WERI-Rb-1 (cell line): ENCODE results near the gene VAV2.
"Not testable (repeated sequence)": the region's sequence is repeated elsewhere in the genome, so short reads cannot be mapped to it uniquely, and the experiment has no call there.

Source experiments
- DNase-seq: peaks from one replicate; pipeline ENCODE4 v3.0.0-alpha.2; 2020
- H3K27ac ChIP-seq: fragments of 250-450 bp; sonication (Bioruptor Pico); 2 replicates; pipeline ENCODE4 v1.5.1; 2020; ENCODE audit warnings: mild to moderate bottlenecking, moderate library complexity
- H3K27me3 ChIP-seq: fragments of 250-450 bp; sonication (Bioruptor Pico); 2 replicates; pipeline ENCODE4 v1.5.1; 2021; ENCODE audit warnings: mild to moderate bottlenecking, low read depth, moderate library complexity; ENCODE audit not compliant: insufficient read depth, severe bottlenecking
- H3K36me3 ChIP-seq: fragments of 250-450 bp; sonication (Bioruptor Pico); 2 replicates; pipeline ENCODE4 v1.5.1; 2020; ENCODE audit warnings: mild to moderate bottlenecking, moderate library complexity
- H3K4me3 ChIP-seq: 2 replicates; pipeline ENCODE4 v1.5.1; 2011; ENCODE audit warnings: low read depth, mild to moderate bottlenecking, control low read depth, low read length
- H3K9me3 ChIP-seq: fragments of 250-450 bp; sonication (Bioruptor Pico); 2 replicates; pipeline ENCODE4 v1.5.1; 2021; ENCODE audit warnings: mild to moderate bottlenecking, moderate library complexity; ENCODE audit not compliant: severe bottlenecking
- CTCF ChIP-seq: IDR thresholded peaks from 2 replicates; pipeline ENCODE4 v1.5.1; 2011; ENCODE audit warnings: low read depth, mild to moderate bottlenecking, control low read depth, inconsistent platforms, low read length

The VAV2 gene

GRCh38 chr9:133754187-133754586 is 237.9 kb downstream of the VAV2 start:
- DNase-seq = no peak
- Histone ChIP-seq H3K9me3 (peaks cover 6% of the 10 kb centered on the region), H3K36me3 (peaks cover 4% of the 10 kb centered on the region; the same call in 1 of the 2 replicates), H3K27me3 (no peaks in the 10 kb centered on the region), H3K27ac (no peak overlapping the region), H3K4me3 (no peak overlapping the region)
- TF ChIP-seq CTCF = no peak

- no peak for TF ChIP-seq CTCF
- no peak overlapping the region for H3K4me3 ChIP-seq
- H3K36me3 ChIP-seq = no peaks in the 10 kb centered on the region
- H3K27ac ChIP-seq = no peak overlapping the region
- H3K27me3 ChIP-seq = no peaks in the 10 kb centered on the region
- H3K9me3 ChIP-seq = peaks cover 6% of the 10 kb centered on the region
- no peak for DNase-seq
Measured at GRCh38 chr9:133752739-133753446, 239.2 kb downstream of the VAV2 start.

- no peaks in the 10 kb centered on the region for H3K27me3 ChIP-seq
- H3K27ac ChIP-seq = no peak overlapping the region
- peaks cover 9% of the 10 kb centered on the region for H3K9me3 ChIP-seq
- no peak for DNase-seq
- H3K4me3 ChIP-seq = no peak overlapping the region
- TF ChIP-seq CTCF = no peak
- H3K36me3 ChIP-seq = no peaks in the 10 kb centered on the region
Measured at GRCh38 chr9:133750982-133751649, 241.0 kb downstream of the VAV2 start.

GRCh38 chr9:133747309-133747708 is 244.8 kb downstream of the VAV2 start:
- Histone ChIP-seq H3K36me3 (no peaks in the 10 kb centered on the region), H3K27ac (no peak overlapping the region), H3K9me3 (peaks cover 13% of the 10 kb centered on the region), H3K27me3 (no peaks in the 10 kb centered on the region), H3K4me3 (no peak overlapping the region)
- no peak for TF ChIP-seq CTCF
- DNase-seq = no peak

- H3K9me3 ChIP-seq, DNase-seq, H3K36me3 ChIP-seq, H3K4me3 ChIP-seq, H3K27me3 ChIP-seq, H3K27ac ChIP-seq: not testable (repeated sequence)
Measured at GRCh38 chr9:133744528-133744927, 247.6 kb downstream of the VAV2 start.

- TF ChIP-seq CTCF = peak; percentile 96
- H3K4me3 ChIP-seq = no peak overlapping the region
- no peaks in the 10 kb centered on the region for H3K36me3 ChIP-seq
- DNase-seq = peak; percentile 95
- H3K9me3 ChIP-seq = peaks cover 6% of the 10 kb centered on the region
- no peaks in the 10 kb centered on the region for H3K27me3 ChIP-seq
- H3K27ac ChIP-seq = no peak overlapping the region
Measured at GRCh38 chr9:133742849-133743444, 249.2 kb downstream of the VAV2 start.
